HG03354 (cell line): ENCODE data around the gene C19orf44.
"Not testable (repeated sequence)": the region's sequence is repeated elsewhere in the genome, so short reads cannot be mapped to it uniquely, and the experiment has no call there.

Experiments
- ATAC-seq: cut with Tn5 transposase; IDR thresholded peaks from one replicate; pipeline ENCODE4 v1.9.1; 2021; ENCODE audit warnings: mild to moderate bottlenecking; ENCODE audit not compliant: unreplicated experiment, poor library complexity, severe bottlenecking

The C19orf44 gene

GRCh38 chr19:16530540-16531379 is 34.6 kb downstream of the C19orf44 start:
- no peak for ATAC-seq

DNA sequence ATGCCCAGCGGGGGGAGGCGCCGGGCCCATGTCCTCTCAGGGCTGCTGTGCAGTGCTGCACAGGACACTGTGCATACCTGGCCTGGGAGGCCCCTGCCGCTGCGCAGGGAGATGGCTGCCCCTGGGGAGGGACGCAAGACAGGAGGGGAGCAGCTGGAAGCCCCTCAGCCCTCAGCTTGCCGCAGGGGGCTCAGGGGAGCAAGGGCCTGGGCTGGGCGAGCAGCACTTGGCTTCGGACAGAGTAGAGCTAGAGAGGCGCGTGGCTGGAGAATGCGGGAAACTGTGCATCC is 35.1 kb downstream of the C19orf44 start:
- no peak for ATAC-seq

DNA sequence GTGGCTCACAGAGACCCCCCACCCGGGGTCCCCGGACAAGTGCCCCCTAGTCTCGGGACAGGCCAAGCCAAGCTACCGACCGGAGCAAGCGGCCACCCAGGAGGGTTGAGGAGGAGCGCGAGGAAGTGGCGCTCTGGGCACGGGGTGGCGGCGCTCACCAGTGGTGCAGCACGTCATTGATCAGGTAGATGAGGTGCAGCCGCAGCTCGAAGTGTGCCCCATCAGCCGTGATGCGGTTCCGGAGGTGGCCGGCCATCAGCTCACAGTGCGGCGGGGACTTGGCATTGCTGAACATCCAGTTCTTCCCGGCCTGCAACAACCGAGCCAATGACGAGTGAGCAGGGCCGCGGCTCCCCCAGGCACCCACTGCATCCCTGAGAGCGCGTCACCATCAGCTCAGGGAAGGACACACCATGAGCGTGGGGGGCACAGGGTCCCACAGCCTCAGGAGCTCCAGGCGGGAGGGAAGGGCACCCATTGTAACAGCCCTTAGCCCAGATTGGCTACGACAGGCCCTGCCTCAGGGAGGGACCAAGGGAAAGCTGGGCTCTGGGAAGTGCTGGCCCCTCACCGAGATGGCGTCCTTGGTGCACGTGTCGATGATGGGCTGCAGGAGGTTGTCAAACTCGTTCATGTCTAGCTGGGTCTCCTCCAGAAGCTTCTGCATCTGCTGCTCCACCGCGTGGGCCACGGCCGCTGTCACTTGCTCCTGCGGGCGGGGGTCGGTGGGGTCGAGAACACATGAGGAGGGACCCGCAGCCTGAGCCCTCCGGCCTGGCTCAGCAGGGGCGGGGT is 36.4 kb downstream of the C19orf44 start:
- ATAC-seq, result no peak

- ATAC-seq, result no peak
Measured at GRCh38 chr19:16535381-16535780, 39.2 kb downstream of the C19orf44 start.

DNA sequence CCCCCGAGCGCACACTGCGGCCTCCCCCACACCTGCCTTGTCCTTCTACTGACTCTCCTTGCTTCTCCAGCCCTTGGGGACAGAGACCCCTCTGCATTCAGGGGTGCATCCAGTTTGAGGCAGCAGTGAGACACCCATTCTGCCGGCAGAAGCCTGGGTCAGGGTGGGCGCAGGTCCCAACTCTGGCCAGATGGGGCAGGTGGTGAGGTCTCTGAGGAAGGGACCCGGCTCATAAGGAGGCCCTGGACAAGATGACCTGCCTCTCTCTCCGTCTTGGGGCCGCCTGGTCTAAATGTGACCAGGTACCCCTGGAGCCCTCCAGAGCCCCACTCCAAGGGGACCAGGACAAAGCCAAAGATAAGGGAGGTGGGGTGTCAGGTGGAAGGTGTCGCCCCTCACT is 39.9 kb downstream of the C19orf44 start:
- ATAC-seq, result no peak

DNA sequence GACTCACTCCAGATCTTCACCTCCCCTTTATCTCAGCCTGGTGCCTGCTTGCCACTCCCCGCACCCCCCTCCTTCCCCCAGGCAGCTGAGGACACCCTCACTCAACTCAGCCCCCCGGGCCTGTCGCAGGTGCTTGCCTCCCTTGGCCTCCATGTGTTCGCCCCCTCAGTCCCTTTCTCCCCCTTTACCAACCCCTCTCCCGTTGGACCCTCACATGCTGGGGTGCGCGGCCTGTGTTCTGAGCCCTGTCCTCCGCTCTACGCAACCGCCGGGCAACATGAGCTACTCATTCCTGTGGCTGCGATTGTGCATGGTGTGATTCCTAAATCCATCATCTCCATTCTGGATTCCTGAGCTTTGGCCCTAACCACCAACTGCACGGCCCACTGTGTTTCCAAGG is 40.9 kb downstream of the C19orf44 start:
- ATAC-seq, result no peak

DNA sequence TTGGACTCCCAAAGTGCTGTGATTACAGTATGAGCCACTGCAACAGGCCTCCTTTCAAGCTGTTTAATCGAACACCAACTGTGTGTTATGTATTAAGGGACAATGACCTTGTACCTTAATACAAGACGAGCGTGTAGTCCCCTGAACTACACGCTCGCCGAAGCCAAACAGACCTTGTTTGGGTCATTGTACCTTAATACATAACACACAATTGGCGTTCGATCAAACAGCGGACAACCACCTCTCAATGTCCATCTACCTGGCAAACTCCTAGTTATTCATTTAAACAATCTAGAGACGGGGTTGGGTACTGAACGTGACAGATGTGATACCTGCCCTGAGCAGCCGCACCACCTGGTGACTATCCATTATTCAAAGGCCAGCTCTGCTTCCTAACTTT is 44.8 kb downstream of the C19orf44 start:
- no peak for ATAC-seq

- ATAC-seq, result no peak
Measured at GRCh38 chr19:16541526-16542044, 45.4 kb downstream of the C19orf44 start.

DNA sequence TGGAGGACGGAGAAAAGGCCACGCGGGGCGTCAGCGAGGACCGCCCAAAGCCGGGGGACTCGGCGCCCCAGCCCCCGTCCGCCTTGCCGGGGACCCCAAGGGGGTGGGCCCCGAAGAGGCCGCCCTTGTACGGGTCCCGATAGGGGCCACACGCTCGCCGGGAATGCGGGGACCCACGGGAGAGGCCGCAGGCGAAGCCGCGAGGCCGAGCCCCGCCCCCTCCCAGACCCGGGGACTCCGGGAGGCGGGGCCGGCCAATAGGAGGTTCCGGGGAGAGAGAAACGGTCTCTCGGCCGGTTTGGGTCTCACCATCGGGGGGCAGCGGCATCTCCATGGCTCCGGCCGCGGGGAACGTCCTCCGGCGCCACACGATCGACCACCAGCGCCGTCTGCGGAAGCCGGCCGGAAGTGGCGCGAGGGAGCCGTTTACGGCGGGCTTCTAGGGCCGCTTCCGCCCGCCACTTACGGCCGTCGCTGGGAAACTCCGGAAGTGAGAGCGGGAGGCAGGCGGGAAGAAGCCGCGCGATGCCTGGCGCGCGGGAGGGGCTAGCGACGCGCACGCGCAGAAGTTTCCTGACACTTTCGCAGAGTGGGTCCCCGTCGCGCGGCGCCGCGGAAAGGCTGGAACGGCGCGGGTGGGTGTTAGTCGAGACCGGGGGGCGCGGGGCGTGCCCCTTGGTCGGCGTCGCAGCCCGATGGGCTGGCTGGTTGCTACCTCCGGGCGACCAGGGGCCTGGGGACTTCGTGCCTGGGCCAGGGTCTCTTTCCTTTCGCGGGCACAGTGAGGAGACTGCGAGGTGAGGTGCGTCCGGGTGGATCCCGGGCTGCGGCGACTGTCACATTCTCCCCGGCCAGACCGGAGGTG is 46.1 kb downstream of the C19orf44 start, which contains the start of gene CHERP:
CHERP (minus strand) TSS at position 393 of the 865 bp plus-strand sequence; CDS start at position 334, 59 bp downstream.
- peak; percentile 81 for ATAC-seq

GRCh38 chr19:16542910-16543472 is 46.8 kb downstream of the C19orf44 start:
- ATAC-seq, result no peak

DNA sequence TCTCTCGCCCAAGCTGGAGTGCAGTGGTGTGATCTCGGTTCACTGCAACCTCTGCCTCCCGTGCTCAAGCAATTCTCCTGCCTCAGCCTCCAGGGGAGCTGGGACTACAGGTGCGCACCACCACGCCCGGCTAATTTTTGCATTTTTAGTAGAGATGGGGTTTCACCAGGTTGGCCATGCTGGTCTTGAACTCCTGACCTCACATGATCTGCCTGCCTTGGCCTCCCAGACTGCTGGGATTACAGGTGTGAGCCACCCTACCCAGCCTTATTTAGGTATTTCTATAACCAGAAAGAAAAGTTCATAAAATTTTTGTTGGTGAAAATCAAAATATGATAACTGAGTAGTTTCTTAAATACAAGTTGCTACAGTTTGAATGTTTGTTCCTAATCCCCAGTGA is 47.5 kb downstream of the C19orf44 start:
- not testable (repeated sequence) for ATAC-seq

DNA sequence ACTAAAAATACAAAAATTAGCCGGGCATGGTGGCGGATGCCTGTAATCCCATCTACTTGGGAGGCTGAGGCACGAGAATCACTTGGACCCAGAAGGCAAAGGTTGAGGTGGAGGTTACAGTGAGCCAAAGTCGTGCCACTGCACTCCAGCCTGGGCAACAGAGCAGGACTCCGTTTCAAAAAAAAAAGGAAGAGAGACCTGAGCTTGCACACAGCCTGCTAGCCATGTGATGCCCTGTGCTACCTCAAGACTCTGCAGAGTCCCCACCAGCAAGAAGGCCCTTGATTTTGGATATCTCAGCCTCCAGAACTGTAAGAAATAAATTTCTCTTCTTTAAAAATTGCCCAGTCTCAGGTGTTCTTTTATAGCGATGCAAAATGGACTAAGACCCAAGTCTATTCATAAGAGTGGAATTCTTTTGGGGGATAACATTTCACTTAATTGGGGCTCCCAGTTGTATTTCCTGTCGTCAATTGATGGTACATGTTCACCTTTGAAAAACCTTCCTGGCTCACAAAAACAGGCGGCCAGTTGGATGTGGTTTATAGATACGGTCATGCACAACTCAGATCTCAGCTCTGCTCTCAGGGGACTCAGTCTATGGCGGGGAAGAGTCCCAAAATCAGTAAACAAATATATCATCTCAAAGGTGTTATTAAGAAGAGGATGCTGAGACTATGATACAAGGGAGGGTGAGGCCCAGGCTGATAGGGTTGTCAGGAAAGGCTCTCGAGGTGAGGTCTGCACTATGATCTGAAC is 48.5 kb downstream of the C19orf44 start:
- ATAC-seq, result no peak

- ATAC-seq, result no peak
Measured at GRCh38 chr19:16548956-16549355, 52.8 kb downstream of the C19orf44 start.

DNA sequence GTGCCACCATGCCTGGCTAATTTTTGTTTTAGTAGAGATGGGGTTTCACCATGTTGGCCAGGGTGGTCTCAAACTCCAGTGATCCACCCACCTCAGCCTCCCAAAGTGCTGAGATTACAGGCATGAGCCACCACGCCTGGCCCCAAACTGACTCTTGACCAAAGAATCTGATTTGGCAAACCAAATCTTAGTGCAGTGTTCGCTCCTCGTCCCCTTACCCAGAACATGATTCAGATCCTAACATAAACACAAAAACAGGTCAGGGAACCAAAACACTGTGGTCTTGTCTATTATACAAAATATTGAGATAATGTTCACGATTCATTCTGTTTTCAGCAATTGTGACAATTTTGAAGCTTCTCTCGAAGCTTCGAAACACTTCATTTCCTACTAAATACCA is 55.7 kb downstream of the C19orf44 start:
- ATAC-seq, result not testable (repeated sequence)

DNA sequence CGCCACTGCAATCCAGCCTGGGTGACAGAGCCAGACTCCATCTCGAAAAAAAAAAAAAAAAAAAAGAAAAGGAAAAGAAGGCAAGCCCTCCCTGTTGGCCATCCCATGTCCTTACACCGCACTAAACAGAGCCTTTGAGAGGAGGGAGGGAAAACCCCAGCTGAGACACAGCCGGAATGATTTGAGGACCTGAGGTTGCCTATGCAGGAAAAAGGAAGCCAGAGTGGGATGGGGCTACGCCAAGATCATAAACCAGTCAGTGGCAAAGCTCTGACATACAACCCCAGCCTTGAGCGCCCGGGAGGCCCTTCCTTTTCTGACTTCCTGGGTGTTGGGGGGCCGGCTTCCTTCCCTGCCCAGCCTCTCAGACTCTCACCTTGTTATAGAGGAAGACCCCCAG is 58.6 kb downstream of the C19orf44 start:
- no peak for ATAC-seq

GRCh38 chr19:16559780-16560276 is 63.6 kb downstream of the C19orf44 start:
- no peak for ATAC-seq

GRCh38 chr19:16561382-16561781 is 65.2 kb downstream of the C19orf44 start:
- ATAC-seq, result no peak

DNA sequence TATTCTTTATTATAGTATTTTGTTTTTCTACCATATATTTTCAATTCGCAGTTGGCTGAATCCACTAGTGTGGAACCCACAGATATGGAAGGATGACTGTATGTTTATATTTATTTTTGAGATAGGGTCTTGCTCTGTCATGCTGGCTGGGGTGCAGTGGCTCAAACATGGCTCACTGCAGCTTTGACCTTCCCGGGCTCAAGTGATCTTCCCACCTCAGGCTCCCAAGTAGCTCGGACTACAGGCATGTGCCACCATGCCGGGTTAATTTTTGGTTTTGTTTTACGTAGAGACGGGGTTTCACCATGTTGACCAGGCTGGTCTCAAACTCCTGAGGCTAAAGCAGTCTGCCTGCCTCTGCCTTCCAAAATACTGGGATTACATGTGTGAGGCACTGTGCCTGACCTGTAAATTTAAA is 66.4 kb downstream of the C19orf44 start:
- no peak for ATAC-seq

DNA sequence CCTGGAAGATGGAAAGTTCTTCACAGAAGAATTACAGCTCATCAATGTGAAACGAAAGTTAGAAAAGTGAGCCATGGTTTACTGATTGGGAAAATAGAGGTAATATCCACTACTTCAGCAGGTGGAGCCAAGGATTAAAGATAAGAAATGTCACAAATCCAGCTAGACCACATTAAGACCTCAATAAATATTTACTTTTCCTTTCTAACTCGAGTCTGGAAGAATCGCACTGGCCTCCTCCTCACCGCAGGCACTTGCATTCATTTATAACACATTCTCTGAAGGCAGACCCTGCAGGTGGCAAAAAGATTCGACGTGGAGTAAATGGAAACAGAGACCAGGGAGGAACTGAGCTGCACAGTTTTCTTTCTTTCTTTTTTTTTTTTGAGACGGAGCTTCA is 68.6 kb downstream of the C19orf44 start:
- no peak for ATAC-seq
